NCI-H226 (cell line): ENCODE measurements around the gene OTOG.

Experiments
- DNase-seq: peaks from one replicate; pipeline ENCODE4 v3.0.0-alpha.2; 2015

The OTOG gene

DNA sequence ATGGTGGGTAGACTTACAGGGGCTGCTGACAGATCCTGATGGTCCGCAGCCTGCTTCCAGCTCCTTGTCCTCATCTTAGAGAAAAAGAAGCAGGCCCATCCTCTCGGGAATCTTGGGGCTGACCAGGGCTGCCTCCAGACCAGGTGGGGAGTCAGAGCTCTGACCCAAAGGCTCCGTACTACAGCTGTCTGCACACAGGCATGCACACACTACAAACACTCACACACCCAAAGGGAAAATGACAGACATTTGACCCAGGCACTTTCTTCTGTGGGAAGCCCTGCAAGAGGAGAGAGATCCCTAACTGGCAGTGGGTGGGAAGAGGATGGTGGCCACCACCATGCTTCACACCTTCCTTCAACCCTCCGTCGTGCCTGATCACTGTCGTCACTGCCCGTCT, 125.4 kb downstream of the OTOG start:
- DNase-seq = no peak

DNA sequence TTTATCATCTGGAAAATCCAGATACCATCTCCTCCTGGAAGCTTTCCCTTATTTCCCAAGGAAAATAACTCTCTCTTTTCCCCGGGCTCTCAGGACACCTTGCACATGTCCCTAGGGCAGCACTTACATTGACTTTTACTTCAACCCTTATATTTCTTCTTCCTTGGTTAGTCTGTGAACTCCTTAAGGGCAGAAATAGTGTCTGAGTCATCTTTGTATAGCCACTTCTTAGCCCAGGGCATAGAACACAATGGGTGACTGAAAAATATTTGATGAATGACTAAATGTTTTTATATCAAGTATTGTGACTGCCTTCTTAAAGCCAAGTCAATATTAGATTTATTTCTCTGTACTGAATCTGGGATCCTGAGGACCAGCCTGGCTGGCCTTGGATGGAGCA, 126.9 kb downstream of the OTOG start:
- DNase-seq = peak; percentile 18

DNA sequence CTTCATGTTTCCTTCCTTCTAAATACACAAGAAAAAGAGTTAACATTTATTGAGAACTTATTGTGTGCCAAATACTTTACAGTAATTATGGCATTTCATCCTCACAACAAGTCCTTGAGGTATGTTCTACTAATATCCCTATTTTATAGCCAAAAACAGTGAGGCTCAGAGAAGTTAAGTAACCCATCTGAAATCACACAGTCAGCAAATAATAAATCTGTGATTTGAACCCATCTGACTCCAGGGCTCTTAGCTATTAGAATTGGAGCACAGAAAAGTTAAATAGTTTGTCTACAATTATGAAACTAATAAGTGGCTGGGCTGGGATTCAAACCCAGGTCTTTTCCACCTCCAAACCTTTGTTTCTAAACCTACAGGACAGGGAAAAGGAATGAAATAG, 135.8 kb downstream of the OTOG start:
- no peak for DNase-seq

DNA sequence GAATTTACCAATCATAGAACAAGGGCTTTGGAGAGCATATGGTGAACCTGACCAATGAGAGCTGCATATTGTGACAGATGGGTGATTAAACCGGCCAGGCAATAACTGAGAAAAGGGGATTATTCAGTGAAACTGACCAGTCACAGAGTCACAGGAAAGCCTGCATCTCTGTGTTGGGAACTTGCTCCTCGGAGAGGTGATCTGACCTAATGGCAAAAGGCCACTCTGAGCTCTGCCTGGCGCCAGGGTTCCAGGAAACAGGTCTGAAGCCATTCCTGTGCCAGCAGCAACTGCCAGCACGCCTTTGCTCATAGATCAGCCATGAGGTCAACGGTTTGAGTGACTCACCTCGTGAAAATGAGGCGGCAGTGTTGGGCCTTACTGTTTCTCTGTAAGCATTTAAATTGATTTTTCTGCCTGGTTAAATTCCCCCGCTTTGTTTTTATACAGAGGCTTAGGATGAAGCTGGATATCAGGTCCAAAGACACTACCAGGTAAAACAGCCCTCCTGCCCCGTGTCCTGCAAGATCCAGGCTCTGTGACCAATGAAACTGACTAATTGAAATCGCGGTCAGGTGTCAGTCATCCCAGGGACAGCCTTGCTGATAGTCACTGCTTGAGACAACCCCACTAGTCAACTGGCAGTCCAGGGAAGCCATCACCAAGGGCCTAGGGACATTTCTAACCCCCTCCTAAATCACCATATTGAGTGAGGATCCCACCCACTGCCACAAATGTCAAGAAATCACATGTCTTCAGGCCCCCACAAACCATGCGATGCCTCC, 136.5 kb downstream of the OTOG start:
- DNase-seq = peak; percentile 82

DNA sequence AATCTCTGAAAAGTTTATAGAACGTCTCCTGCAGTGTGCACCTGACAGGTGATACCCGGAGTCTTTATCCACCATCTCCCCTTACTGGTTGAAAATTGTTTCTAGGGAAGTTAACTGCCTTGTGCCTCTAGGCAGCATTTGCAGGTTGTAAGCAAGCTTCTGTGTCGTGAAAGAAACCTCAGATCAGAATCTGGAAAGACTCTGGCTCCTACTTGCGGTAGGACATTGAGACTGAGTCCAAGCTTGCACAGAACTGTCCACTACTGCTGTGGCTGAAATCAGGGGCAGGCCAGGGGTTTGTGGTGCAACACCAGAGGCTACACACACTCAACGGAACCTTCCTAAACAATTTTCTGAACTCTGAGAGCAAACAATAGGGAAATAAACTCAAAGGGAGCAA, 137.5 kb downstream of the OTOG start:
- DNase-seq = no peak

DNA sequence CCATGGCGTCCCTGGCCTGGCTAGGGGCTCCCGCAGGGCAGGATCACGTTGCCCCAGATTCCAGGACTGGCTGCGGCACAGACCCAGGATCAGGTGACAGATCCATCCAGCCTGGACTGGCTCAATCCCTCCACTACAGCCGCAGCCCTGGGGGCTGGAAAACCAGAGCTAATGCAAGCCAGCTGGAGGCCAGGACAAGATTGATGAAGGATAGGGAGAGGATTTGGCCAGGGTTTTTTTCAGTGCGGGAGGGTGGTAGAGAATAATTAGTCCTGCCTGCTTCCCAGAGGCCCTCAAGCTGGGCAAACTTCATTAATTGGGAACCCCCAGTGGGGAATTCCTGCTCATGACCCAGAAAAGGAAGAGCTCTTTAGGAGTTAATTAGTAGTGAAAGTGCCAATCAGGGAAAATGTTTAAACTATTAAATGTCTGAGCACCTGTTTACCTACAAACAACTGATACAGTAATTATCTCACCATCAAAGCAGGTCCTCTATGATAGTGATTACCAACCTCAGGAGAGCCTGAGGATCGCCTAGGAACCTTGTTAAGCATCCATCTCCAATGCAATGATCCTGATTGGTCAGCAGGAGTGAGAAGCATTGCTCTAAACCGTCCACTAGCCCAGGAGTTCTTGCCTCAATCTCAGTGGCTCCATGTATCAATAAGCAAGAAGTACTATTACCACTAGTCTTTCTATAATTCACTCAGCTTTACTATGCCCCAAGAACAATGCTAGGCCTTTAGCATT, 139.3 kb downstream of the OTOG start:
- no peak for DNase-seq

DNA sequence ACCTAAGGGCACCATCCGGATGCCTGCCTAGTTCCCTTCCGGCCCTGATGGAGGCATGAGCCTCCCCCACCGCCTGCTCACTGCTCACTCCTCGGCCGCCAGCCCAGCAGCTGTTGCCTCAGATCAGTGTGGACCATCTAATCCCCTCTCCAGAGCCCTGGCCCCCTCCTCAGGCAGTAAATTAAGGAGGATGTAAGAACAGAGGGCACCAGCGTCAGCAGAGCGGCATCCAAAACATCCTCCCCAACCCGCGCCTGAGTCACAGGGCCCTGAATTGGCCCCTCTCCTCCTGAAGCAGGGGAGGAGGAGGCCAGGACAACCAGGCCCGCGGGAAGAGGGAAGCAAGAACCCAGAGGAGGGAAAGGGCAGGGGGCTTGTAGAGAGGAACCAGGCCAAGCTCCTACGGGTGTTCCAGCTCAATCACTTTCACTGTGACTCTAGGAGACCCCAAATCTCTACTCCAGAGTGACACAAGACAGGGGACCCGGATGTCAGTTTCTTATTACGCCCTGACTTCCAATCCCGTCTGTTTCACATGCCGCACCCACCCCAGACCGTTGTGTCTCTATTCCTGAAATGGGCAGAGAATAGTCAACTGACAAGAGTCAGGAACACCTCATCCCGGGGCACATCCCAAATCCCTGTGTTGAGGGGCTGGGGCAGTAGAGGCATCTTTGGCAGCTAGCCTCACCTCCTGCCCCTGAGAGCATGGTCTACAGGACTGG, 141.0 kb downstream of the OTOG start:
- no peak for DNase-seq

DNA sequence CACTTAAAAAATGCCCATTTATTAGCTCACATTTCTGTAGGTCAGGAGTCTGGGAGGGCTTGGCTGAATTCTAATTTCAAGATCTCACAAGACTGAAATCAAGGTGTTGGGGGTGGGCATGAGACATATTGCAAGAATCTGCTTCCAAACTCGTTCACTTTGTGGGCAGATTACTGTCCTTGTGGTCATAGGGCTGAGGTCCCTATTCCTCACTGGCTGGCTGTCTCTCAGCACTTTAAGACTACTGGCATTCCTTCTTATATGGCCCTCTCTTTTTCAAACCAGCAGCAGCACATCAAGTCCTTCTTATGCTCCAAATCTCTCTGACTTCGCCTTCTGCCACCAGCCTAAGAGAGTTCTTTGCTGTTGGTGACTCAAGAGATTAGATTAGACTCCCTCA, 144.5 kb downstream of the OTOG start:
- DNase-seq = no peak

DNA sequence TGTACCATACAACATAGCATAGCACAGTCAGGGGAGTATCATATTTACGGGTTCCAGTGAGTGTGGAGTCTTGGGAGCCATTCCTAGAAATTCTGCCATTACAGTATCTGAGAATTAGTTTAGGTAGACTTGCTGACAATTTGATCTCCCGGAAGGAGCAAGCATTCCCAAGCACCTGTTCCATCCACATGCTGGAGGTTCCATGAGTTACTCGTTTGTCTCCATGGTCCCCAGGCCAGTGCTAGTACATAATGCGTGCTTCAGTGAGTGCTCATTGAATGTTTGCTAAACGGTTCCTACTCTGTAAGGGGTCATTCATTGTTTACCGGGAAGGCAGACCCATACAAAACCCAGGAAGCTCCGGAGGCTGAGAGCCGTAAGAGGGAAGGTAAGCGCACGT, 144.9 kb downstream of the OTOG start:
- no peak for DNase-seq

DNA sequence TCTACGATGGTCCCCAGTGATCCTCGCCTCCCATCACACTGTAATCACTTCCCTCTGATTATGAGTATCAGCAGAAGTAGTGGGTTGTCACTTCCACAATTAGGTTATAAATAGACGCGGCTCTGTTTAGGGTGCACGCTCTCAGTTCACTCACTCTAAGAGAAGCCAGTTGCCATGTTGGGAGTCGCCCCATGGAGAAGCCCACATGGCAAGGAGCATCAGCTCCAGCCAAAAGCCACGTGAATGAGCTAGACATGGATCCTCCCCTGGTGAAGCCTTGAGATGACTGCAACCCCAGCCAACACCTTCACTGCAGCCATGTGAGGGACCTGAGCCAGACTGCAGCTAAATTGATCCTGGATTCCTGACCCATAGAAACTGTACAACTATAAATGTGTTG, 145.9 kb downstream of the OTOG start:
- DNase-seq = no peak

DNA sequence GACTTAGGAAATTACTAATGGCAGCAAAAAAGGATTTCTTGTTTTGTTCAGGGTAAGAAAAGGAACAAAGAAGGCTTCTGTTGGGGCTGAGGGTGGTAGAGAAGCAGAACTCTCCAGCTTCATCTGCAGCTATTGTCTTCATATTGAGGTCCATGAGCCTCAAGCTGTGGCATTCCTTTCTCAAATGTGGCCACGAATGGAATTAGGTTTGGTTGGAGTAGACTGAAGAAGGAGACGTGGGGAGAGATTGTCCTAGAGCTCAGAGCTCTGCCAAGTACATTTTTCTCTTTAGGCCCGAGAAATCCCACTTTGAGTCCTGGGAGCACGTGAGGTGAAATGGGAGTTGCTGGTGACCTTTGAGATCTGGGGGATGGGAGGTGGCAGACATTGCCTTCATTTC, 146.5 kb downstream of the OTOG start:
- no peak for DNase-seq

DNA sequence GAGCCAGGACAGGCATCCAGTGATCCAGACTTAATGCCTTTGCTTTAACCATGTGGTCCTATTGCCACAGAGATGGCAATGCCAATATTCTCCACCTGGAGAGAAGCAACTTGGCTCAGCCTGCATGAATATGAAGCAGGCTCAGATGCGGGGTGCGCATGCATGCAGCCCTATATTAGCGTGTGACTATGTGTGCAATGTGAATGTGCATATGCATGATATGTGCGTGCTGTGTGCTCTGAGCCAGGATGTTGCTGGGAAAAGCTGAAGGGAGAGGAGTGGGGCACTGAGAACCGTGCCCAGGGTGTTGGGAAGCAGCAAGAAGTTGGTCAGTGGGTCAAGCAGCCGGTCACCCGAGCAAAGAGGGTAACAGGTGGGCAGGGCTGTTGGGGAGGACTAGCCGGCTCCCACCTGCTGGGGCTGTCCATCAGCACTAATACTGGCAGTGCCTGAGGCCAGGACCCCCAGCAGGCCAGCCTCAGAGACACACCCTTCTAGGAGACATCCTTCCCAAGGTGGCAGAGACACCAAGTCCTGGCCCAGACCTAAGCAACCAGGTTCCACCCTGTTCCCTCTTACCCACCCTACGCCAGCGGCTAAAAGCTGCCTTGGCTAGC, 147.5 kb downstream of the OTOG start:
- no peak for DNase-seq

DNA sequence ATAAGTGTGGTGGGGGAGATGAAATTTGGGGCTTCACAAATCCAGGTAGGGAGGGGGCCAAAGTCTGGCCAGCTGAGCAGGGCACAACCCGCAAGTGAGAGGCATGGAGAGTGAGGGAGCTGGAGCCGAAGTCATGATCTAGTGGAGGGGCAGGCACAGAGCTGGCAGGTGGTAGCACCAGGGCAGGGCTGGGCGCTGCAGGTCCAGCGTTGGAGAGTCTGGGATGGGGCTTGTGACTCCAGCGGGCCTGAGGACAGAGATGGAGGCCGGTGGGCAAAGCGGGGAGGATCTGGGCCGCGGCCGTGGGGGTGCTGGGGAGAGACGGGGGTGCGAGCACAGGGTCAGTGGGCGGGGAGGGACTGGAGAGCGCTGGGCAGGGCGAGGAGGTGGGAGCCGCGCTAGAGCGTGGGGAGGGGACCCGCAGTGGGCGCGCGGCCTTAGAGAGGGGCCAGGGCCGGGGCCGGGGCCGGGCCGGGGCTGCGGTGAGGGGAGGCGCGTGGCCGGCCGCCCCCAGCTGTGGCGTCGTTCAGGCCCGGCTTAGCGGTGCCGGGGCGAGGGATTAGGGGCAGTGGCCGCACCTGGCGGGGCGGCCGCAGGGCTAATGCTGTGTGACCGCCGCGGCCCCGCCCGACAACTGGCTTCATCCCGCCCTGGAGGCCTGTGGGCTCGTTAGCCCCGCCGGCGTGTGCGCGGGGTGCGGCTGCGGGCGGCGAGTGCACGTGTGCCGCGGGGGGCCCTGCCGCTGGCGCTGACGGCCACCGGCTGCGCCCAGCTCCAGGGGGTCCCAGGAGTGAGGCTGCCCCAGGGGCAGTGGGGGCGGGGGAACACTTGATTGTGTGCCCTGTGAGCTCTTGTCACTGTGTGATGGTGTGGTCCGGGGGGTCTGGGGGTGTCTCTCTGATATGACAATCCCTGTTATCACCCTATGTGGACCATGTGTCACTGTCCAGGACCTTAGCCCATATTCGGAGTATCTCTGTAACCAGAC, 148.7 kb downstream of the OTOG start:
- no peak for DNase-seq

DNA sequence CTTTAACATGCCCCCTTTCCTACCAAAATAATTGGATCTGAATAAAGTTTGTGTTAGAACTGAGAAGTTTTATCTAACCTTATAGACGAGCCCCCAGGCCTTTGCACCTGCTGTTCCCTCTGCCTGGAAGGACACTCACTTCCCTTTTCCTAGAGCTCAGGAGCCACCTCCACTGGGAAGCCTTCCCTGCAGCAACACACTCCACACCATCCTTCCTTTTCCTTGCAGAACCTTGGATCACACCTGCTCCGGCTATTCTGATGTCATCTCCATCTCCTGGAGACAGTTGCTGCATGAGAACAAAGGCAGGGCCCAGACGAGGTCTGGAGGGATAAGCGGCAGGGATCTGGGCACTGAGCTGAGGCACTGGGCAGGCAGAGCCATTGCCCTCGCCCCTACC, 149.7 kb downstream of the OTOG start:
- no peak for DNase-seq
